ENCODE results near the gene TAS2R20.
"Not testable (repeated sequence)": the region's sequence is repeated elsewhere in the genome, so short reads cannot be mapped to it uniquely, and the experiment has no call there.

Gene TAS2R20, protein sequence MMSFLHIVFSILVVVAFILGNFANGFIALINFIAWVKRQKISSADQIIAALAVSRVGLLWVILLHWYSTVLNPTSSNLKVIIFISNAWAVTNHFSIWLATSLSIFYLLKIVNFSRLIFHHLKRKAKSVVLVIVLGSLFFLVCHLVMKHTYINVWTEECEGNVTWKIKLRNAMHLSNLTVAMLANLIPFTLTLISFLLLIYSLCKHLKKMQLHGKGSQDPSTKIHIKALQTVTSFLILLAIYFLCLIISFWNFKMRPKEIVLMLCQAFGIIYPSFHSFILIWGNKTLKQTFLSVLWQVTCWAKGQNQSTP

DNA sequence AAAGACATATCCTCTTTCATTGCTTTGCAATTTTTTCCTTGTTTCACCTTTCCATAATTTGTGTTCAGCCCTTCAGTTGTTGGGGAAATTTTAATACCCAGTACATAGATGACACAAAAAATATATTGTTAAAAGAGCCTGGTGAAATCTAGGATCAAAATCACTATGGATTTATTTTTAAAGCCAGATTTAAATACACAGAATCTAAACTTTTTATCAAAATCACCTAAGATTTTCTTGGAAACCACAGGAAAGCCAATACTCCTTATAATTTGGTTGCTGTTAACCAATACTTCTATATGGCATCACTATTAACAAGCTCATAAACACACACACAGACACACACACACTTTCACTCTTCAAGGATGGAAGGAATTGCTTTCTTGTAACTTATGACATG lies at the start of gene TAS2R20:
TSS of gene TAS2R20 (minus strand) at position 101 of the 400 bp plus-strand sequence. CDS start 429 bp downstream, outside the sequence.
- no peak for DNase-seq (ENCODE audit: low spot score)

DNA sequence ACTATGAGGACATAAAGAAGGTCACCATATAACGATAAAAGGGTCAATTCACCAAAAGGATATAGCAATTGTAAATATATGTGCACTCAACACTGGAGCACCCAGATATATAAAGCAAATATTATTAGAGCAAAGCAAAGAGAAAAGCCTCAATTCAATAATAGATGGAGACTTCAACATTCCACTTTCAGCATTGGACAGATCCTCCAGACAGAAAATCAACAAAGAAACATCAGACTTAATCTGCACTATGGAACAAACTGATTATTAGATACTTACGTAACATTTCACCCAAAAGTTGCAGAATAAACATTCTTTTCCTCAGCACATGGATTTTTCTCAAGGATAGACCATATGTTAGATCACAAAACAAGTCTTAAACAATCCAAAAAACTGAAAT lies 43.3 kb upstream of the TAS2R20 start:
- DNase-seq (ENCODE audit: low spot score) = not testable (repeated sequence)

DNA sequence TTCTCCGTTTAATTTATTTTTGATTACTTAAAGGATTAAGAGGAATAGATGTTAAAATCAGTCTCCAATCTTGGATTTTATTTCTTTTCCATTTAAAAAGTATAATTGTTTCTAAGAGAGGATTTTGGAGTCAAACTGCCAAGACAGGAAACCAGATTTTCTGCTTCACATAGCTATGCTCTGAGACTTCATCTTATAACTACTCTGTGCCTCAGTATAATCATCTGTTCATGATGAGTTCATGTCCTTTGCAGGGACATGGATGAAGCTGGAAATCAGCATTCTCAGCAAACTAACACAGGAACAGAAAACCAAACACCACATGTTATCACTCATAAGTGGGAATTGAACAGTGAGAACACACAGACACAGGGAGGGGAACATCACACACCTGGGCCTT lies 42.1 kb upstream of the TAS2R20 start:
- DNase-seq (ENCODE audit: low spot score) = no peak

DNA sequence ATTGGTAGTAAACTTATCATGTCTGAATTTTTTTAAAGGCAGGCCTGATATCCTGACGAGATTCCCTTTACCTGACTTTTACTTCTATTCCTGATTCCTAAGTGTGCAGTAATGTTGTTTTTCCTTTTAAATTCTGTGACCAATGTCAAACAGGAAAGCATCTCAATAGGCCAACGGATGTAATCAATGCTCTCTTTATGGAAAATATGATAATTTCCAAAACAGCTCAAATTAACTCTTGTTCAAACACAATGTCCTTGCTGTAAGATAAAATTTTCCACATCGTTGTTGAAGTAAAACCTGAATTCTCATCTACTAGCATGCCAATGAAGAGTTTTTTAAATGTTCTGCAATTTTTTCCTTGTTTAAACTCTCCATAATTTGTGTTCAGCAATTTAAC lies 41.1 kb upstream of the TAS2R20 start:
- DNase-seq (ENCODE audit: low spot score) = no peak

DNA sequence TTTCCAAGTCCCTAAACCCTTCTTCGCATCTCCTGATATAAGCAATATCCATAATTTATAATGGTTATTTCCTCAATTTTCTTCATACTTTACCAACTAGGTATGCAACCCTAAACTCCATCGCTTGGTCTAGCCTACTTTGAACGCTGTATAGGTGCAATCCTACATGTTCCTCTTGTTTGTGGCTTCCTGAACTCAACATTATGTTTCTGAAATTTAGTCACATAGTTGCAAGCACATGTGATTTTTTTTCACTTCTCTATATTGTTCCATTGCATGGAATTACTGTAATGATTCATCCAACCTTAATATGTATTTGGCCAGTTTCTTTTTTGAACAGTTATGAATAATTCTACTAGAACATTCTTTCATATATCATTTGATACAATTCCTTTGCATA lies 35.9 kb upstream of the TAS2R20 start:
- not testable (repeated sequence) for DNase-seq (ENCODE audit: low spot score)

DNA sequence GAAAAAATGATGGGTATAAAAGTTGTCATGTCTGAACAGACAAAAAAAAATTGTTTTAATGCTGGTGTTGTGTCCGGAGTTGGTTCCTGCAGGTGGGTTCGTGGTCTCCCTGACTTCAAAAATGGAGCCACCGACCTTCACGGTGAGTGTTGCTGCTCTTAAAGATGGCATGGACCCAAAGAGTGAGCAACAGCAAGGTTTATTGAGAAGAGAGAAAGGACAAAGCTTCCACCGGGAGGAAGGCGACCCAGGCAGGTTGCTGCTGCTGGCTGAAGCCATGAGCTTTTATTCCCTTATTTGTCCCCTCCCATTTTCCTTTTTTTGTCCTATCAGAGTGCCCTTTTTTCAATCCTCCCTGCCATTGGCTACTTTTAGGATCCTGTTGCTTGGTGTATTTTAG lies 33.2 kb upstream of the TAS2R20 start, which contains the start of gene TAS2R31:
TSS of gene TAS2R31 (minus strand) at position 101 of the 400 bp plus-strand sequence. CDS start at position 29, 72 bp downstream.
- no peak for DNase-seq (ENCODE audit: low spot score)

DNA sequence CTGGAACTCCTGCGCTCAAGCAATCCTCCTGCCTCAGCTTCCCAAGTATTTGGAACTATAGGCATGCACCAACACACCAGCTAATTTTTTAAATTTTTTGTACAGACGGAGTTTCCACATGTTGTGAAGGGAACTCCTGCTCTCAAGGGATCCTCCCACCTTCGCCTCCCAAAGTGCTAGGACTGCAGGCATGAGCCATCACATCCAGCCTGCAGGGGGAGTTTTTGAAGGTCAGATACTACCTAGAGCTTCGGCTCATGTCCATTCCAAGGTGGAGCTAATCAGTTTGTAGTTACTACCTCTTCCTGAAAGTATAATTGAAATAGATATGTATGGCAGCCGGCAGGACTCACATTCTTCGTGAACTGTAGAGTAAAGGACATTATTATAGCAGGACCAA lies 28.0 kb upstream of the TAS2R20 start:
- DNase-seq (ENCODE audit: low spot score) = no peak

DNA sequence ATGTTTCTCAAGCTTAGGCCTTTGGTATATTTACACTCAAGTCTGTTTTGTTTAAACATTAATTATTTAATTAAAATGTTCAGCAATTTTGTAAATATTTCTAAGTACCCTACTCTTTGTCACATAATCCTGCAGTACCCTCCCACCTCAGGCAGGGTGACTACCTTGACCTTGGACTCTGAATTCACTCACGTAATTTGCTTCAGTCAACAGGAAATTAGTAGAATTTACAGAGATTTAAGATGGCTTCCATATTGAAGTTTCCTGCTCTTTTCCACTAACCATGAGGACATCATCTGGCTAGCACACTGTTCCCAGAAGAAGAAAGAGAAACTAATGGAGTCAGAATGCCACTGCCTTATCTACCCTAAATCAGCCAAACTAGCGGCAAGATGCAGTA lies 25.3 kb upstream of the TAS2R20 start:
- DNase-seq (ENCODE audit: low spot score) = no peak

DNA sequence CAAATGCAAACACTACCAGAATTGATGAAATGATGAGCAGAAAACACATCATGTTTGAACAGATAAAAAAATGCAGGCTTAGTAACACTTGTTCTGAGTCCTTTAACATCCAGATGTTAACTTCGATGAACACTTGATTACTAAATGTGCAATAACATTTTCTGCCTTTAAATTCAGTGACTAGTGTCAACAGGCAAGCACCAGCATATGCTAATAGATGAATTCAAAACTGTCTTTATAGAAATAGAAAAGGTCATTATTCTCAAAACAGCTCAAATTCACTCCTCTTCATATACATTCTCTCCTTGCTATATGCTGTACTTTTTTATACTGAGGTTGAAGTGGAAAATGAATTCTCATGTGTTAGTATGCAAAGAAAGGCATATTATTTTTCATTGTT lies 24.4 kb upstream of the TAS2R20 start, which contains the start of gene TAS2R19:
TSS of gene TAS2R19 (minus strand) at position 101 of the 400 bp plus-strand sequence. CDS start at position 52, 49 bp downstream.
- DNase-seq (ENCODE audit: low spot score) = no peak

DNA sequence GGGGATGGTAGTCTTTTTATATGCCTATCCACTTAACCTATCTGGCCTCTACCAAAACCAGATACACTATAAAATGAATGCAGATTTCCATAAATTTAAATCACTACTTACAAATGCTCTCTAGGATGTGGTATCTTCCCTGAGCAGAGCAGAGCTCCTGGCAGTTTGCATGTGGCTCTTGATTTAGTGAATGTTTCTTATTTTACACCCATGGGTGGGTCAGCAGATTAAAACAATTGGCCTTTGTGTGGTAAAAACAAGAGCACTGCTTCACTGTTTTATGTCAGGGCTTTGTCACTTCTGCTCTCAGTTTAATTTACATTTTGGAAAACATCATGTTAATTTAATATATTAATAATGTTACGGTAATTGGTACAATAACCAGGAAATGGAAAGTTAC lies 18.8 kb upstream of the TAS2R20 start:
- no peak for DNase-seq (ENCODE audit: low spot score)

DNA sequence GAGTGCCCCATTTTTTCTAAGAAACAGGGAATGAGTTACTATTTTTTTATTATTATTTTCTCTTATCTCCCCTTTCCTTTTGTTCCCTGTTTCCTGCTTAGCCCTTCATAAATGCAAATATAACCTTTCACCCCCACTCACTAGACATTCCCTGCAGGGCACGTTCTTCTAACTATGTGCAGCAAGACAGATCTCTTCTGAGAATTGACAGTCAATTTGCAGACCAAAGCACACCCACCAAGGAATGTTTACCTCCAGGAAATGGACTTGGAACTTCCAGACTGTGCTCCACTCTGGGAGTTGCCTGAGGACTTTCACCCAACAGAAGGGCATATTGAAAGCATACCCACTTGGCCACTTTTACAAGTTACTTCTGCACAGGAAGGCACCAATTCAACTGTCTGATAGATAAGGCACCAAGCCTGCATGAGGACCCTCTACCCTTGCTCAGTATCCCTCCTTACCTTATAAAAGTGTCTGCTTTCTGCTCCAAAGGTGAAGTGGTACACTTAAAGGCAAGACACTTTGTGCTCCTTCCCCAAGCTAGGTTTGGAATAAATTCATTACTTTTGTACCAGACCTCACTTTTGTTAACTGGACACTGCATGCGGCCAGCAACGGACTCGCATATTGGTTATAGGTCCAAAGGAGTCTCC lies 17.8 kb upstream of the TAS2R20 start:
- DNase-seq (ENCODE audit: low spot score) = peak; percentile 67

DNA sequence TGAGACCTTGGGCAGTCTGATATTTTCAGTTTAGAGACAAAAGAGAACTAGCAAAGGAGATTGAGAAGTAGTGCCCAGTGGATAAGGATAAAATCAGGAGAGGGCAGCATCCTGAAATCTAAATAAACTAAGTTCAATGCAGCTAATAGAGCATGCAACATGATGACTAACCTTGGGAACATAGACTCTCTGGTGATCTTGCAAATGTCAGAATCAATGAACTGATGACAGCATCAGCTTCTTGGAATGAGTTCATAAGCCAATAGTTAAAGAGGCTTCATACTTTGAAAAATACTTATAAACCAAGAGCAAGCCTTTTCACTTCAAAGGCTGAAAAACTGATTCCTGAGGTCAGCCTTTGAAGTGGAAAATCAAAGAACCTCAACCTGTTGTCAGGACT lies 16.1 kb upstream of the TAS2R20 start:
- no peak for DNase-seq (ENCODE audit: low spot score)

DNA sequence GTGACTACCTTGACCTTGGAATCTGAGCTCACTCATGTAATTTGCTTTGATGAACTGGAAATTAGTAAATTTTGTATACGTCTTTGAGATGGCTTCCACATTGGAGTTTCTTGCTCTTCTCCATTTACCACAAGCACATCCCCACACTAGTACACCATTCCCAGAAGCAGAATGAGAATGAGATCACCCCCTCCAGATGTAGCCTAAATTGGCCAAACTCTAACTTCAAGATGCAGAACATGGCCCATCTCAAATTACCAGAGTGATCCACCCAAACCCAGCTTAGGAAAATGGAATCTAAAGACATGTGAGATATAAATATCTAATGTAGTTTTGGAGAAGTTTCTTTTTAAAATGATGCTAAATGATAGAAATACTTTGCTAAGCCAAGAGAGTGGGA lies 9.5 kb upstream of the TAS2R20 start:
- no peak for DNase-seq (ENCODE audit: low spot score)

DNA sequence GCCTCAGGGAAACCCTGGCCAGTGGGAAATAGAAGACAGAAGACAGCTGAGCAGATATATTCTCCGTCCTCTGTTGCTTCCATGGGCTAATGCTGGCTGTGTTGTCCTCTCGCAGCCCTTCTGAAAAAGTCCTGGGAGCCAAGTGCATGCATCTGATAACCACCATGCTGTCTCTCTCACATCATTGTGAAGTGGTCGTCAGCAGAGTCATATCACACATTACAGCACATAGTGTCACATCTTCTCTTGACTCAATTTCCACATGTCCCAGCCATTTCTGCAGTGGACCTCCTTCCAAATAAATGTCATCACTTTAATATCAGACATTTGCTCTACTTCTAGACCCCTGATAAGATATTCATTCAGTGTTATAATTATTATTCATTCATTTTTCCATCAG lies 3.8 kb downstream of the TAS2R20 start:
- no peak for DNase-seq (ENCODE audit: low spot score)

DNA sequence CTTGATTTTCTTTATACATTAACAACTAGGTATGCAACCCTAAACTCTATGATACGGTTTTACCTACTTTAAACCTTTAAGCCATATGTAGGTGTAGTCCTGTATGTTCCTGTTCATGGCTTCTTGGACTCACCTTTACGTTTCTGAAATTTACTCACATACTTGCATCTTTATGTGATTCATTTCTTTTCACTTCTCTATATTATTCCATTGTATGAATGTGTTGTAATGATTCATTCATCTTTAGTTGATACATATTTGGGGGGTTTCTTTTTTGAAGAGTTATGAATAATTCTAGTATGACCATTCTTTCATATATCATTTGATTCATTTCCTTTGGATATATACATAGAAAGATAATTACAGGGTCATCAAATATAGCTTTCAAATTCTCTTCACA lies 9.0 kb downstream of the TAS2R20 start:
- no peak for DNase-seq (ENCODE audit: low spot score)

DNA sequence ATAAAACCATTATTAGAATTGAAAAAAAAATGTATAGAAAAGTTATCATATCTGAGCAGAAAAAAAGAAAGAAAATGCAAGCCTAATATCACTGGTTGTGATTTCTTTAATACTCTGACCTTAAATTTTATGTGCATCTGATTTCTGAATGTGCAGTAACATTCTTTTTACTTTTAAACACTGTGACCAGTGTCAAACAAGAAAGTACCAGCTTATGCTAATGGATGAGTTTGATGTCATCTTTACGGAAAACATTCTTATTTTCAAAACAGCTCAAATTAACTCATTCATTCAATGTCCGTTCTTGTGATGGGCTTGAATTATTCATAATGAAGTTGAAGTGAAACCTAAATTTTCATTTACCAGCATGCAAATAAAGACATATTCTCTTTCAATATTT lies 11.3 kb downstream of the TAS2R20 start, which contains the start of gene TAS2R50:
TSS of gene TAS2R50 (minus strand) at position 101 of the 400 bp plus-strand sequence. CDS start at position 49, 52 bp downstream.
- DNase-seq (ENCODE audit: low spot score) = no peak

DNA sequence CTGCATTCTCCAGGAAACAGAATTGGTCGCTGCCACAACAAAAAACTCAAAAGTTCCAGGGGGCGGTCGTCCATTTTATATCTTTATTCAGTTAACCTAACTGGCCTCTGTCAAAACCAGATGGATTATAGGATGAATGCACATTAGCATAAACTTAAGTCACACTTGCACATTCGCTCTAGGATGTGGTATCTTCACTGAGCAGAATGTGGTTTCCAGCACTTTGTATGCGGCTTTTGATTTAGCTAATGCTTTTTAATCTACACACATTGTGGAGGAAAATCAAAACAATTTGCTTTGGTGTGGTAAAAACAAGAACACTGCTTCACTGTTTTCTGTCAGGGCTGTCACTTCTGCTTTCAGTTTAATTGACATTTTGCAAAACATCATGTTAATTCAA lies 15.9 kb downstream of the TAS2R20 start:
- no peak for DNase-seq (ENCODE audit: low spot score)

DNA sequence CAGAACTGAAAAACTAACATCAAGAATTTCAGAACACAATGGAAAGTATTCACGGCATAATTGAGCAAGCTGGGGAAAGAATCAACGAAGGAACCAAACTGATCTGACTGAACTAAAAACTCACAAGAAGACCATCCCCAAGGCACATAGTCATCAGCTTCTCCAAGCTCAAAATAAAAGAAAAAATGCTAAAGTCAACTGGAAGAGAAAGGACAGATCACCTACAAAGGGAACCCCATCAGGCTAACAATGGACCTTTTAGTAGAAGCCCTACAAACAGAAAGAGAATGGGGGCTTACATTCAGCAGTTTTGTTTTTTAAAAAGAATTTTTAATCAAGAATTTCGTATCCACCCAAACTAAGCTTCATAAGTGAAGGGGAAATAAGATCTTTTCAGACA lies 23.1 kb downstream of the TAS2R20 start:
- DNase-seq (ENCODE audit: low spot score) = no peak

DNA sequence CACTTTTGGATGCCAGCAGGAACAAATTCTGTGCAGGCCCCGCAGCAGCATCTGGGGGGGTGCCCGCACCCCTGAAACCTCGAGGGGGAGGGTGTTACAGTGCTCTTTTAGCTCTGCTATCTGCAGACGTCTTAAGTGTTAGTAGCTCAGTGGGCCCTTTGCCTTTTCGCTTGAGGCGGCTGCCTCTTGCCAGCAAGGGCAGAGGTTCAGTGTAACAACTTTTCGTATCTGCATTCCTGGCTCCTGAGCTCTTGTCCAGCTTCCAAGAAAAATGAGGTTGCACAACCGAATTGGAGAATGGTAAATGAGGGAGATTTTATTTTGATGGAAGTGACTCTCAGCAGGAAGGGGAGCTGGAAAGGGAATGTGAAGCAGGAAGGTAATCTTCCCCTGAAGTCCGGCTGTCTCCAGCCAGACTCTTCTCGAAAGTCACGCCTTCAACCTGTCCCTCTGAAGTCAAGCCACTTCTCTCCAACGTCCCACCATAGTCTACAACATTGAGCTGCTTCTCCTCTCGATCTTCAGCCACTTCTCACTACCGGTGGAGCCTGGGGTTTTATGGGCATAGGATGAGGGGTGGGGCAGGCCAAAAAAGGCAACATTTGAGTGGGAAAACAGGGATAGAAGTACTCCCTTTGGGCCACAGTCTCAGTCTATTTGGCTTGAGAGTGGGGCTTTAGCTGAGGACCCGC lies 29.2 kb downstream of the TAS2R20 start:
- no peak for DNase-seq (ENCODE audit: low spot score)

DNA sequence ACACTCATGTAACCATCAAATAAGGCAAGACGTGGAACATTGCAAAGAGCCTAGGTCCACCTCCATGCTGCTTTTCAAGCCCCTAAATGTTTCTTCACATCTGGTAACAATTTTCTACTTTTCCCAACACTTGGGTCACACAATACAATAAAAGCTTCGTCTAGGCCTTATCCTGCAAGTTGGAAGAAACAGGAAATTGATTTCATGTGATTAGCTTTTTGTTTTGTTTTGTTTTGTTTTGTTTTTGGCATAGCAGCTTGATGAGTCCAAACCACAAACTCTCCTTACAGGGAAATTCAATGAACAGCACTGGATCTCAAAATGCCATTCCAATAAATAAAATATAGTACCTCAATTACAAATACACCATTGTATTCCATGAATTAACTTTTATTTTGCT lies 30.7 kb downstream of the TAS2R20 start:
- DNase-seq (ENCODE audit: low spot score) = no peak

DNA sequence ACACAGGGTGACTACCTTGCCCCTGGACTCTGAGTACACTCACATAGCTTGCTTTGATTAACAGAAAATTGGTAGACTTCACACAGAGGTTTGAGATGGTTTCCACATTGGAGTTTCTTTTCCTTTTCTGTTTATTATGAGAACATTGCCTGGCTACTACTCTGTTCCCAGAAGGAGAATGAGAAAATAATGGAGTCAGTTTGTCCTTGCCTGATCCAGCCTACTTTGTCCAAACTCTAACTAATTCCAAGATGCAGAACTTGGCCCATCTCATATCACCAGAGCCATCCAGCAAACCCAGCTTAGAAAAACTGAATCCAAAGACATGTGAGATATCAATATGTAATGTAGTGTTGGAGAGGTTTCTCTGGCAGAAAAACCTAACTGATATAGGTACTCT lies 31.8 kb downstream of the TAS2R20 start:
- DNase-seq (ENCODE audit: low spot score) = no peak

DNA sequence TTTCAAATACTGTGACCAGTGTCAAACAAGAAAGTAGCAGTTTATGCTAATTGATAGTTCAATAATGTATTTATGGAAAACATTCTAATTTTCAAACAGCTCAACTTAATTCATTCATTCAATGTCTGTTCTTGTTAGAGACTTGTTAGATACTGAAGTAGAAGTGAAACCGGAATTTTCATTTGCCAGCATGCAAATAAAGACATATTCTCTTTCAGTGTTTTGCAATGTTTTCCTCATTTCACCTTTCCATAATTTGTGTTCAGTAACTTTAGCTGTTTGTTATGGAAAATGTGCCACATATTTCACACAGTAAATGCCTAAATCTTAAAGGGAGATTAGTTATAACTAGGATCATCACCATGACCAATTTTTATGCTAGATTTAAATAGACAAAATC lies 32.6 kb downstream of the TAS2R20 start:
- no peak for DNase-seq (ENCODE audit: low spot score)

DNA sequence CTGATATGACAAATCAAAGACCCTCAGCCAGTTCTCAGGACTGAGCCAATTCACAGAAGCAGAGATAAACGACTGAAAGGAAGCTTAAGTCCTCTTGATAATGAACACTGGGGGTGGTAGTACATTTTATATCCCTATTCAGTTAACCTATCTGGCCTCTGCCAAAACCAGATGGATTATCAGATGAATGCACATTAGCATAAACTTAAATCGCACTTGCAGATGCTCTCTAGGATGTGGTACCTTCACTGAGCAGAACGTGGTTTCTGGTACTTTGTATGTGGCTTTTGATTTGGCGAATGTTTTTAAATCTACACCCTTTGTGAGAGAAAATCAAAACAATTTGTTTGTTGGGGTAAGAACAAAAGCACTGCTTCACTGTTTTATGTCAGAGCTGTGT lies 37.9 kb downstream of the TAS2R20 start:
- DNase-seq (ENCODE audit: low spot score) = no peak
